ENCODE data around the gene DNAH17. TPM values are rescaled to one million over a fixed set of nuclear protein-coding genes. Genes with fewer than 3 reads are reported as not detected.

Gene DNAH17
- total RNA-seq, 4 donors from 2014 or later = 0.89 to 15.4 (median 3.8) TPM

DNA sequence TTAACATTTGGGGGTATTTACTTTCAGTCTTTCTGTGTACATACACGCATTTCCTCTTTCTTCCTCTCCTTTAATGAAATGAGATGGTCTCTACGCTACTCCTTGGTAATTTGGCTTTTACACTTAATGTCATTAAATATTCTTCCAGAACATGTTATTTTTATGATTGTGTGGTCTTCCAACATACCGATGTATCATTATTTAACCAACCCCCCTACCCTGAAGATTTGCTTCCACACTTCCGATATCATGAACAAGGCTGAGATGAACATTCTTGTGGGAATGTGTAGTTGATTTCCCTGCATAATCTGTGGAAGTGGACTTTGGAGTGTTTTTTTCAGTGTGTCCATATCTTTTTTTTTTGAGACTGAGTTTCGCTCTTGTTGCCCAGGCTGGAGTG is 201.0 kb downstream of the DNAH17 start:
- TF ChIP-seq CTCF (IDR thresholded peaks at IDR 0.05) (no peak), POLR2A (IDR thresholded peaks at IDR 0.05) (no peak)
- H3K4me3 ChIP-seq (ENCODE audit: low read depth, poor library complexity, severe bottlenecking) = no peak overlapping the region
- DNase-seq (ENCODE audit: low spot score in 2 of 2) = no peak
- 66 to 74% methylated on average over 5 of the region's 5 CpGs for WGBS, 2 donors
- intact Hi-C loops (cut with DNase I; ENCODE audit: low total_unique reads) = no loop called here

DNA sequence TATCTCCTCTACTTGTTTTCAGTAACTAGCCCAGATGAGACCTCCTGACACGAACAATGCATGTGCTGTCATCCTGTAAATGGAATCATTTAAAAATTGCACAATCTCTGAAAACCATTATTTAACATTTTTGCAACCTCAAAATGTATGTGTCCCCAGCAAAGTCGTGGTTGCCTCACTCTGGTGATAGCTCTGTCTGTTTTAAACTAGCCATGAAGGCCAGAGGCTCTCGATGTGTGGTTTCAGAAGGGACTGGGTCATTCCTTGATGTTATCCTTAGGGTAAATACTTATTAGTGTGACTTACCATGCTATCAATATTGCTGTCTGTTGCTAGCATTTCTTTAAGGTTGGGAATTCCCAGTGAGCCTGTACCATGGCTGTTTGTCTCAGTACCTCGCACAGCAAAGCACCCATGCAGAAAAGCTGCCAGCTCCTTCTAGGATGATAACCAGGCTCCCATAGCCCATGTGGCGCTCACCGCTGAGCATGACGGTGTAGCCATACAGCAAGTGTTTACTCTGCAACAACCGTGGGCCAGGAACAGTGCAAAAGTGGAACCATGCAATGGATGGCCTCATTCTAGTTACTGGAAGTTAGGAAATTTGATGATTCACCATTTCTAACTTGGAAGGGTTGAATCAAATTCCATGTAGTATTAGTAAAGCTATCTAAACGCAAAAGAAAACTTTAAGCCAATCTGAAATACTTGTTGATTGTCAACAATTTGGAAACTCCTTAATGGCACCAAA is 201.6 kb downstream of the DNAH17 start:
- H3K4me3 ChIP-seq (ENCODE audit: low read depth, poor library complexity, severe bottlenecking) = no peak overlapping the region
- peak in 1 of 2 donors; percentile 85 for DNase-seq (ENCODE audit: low spot score in 2 of 2)
- intact Hi-C loops (cut with DNase I; ENCODE audit: low total_unique reads) = no loop called here
- WGBS, 2 donors = 48 to 51% methylated on average over 9 of the region's 9 CpGs
- TF ChIP-seq POLR2A (IDR thresholded peaks at IDR 0.05) (no peak), CTCF (IDR thresholded peaks at IDR 0.05) (no peak)

- H3K4me3 ChIP-seq (ENCODE audit: low read depth, poor library complexity, severe bottlenecking) = no peak overlapping the region
- TF ChIP-seq CTCF (IDR thresholded peaks at IDR 0.05) (no peak), POLR2A (IDR thresholded peaks at IDR 0.05) (no peak)
- WGBS, 2 donors = 78 to 82% methylated on average over 14 of the region's 14 CpGs
- DNase-seq (ENCODE audit: low spot score in 2 of 2) = peak in 1 of 2 donors; percentile 83
- intact Hi-C loops (cut with DNase I; ENCODE audit: low total_unique reads) = no loop called here
Observed at GRCh38 chr17:78374631-78375274, 202.4 kb downstream of the DNAH17 start.

DNA sequence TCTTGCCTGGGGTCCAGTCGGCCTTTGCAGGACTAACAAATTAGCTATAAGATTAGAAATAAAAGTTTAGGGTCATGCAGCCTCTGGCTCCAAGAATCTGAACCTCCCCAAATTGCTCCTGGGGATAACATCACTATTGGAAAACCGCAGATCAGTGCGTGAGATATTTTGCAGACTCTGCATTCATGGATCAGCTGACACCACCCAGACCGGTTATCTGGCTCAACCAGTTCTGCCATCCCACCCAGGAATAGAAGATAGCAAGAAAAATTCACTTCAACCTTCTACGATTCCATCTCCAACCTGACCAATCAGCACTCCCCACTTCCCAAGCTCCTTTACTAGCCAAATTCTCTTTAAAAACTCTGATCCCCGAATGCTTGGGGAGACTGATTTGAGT is 203.0 kb downstream of the DNAH17 start:
- WGBS, 2 donors = 45 to 68% methylated on average over 6 of the region's 6 CpGs
- intact Hi-C loops (cut with DNase I; ENCODE audit: low total_unique reads) = no loop called here
- no peak overlapping the region for H3K4me3 ChIP-seq (ENCODE audit: low read depth, poor library complexity, severe bottlenecking)
- TF ChIP-seq POLR2A (IDR thresholded peaks at IDR 0.05) (no peak), CTCF (IDR thresholded peaks at IDR 0.05) (no peak)
- DNase-seq (ENCODE audit: low spot score in 2 of 2) = no peak

Other genes with a start within 250 kb of the DNAH17 start
- gene SOCS3, start 217.3 kb downstream of the DNAH17 start, total RNA-seq = 10 to 100 TPM; 12.5 to 45.0 (median 13.0) TPM
- 10 to 100 TPM; 30.4 to 40.3 (median 39.9) TPM for gene PGS1, start 198.7 kb downstream of the DNAH17 start, total RNA-seq
- gene CYTH1, start 204.9 kb upstream of the DNAH17 start, total RNA-seq = 10 to 100 TPM; 53.7 to 79.4 (median 63.9) TPM

Measured in lower leg skin (tissue), 4 donors.